K562 (cell line): ENCODE results near the gene ZC3H12C. TPM values are rescaled to one million over a fixed set of nuclear protein-coding genes. Genes with fewer than 3 reads are reported as not detected.

ENCODE experiments used
- AFF4 ChIP-seq: sonication (generic); formaldehyde crosslinking; IDR thresholded peaks from 2 replicates; pipeline ENCODE4 v1.8.0; 2023; ENCODE audit warnings: mild to moderate bottlenecking, missing genetic modification reagents
- CEBPB ChIP-seq: fragments of 450-650 bp; IDR thresholded peaks from 2 replicates; pipeline ENCODE4 v1.6.1; 2016; ENCODE audit warnings: missing genetic modification characterization, missing compliant biosample characterization
- CEBPG ChIP-seq, 3 experiments: fragments of 200-800 bp in 1 of 3; sonication (Bioruptor generic) in 1 of 3; sonication (generic) in 1 of 3; formaldehyde crosslinking in 1 of 3; IDR thresholded peaks in 2 of 3; conservative IDR thresholded peaks in 1 of 3; 2 replicates each; pipeline versions ENCODE4 v1.6.1 to v1.8.0; 2016 to 2022; ENCODE audit warnings: missing compliant biosample characterization in 2 of 3, missing genetic modification characterization in 2 of 3, mild to moderate bottlenecking in 1 of 3, missing genetic modification reagents in 1 of 3
- CREB3L1 ChIP-seq: fragments of 450-650 bp; IDR thresholded peaks from 2 replicates; pipeline ENCODE4 v1.6.1; 2014; ENCODE audit warnings: low read depth, mild to moderate bottlenecking, moderate library complexity, borderline replicate concordance
- CXXC5 ChIP-seq: fragments of 250-450 bp; sonication (Bioruptor Pico); IDR thresholded peaks from 2 replicates; pipeline ENCODE4 v1.8.0; 2022; ENCODE audit warnings: inconsistent platforms, mild to moderate bottlenecking, moderate library complexity
- HOXB6 ChIP-seq: fragments of 250-450 bp; sonication (Bioruptor Pico); IDR thresholded peaks from 2 replicates; pipeline ENCODE4 v1.5.1; 2022; ENCODE audit warnings: mild to moderate bottlenecking, borderline replicate concordance
- KHSRP ChIP-seq: fragments of 450-650 bp; IDR thresholded peaks from 2 replicates; pipeline ENCODE4 v1.6.1; 2017
- KLF16 ChIP-seq: IDR thresholded peaks from 2 replicates; pipeline ENCODE4 v1.6.1; 2016; ENCODE audit warnings: antibody characterized with exemption
- MBD2 ChIP-seq: sonication (generic); IDR thresholded peaks from 2 replicates; pipeline ENCODE4 v1.6.1; 2016; ENCODE audit warnings: low read depth, borderline replicate concordance
- NCOA2 ChIP-seq, 2 experiments: fragments of 450-650 bp; IDR thresholded peaks; 2 replicates each; pipeline ENCODE4 v1.6.1; 2018; ENCODE audit warnings: mild to moderate bottlenecking in 2 of 2, moderate library complexity in 1 of 2; ENCODE audit not compliant: partially characterized antibody in 2 of 2
- NR3C1 ChIP-seq: sonication (generic); formaldehyde crosslinking; IDR thresholded peaks from 2 replicates; pipeline ENCODE4 v1.8.1; 2022; ENCODE audit warnings: missing genetic modification reagents
- POLR2G ChIP-seq: fragments of 200-400 bp; formaldehyde crosslinking; IDR thresholded peaks from 2 replicates; pipeline ENCODE4 v1.6.1; 2017; ENCODE audit warnings: low read depth, mild to moderate bottlenecking, antibody characterized with exemption, low read length, moderate library complexity
- RBFOX2 ChIP-seq: fragments of 200-400 bp; formaldehyde crosslinking; IDR thresholded peaks from 2 replicates; pipeline ENCODE4 v1.6.1; 2017; ENCODE audit warnings: low read depth, mild to moderate bottlenecking, low read length, moderate library complexity
- RBM34 ChIP-seq: fragments of 200-400 bp; formaldehyde crosslinking; IDR thresholded peaks from 2 replicates; pipeline ENCODE4 v1.6.1; 2018; ENCODE audit warnings: low read length, borderline replicate concordance; ENCODE audit not compliant: insufficient read depth
- ZBTB7A ChIP-seq: IDR thresholded peaks from 2 replicates; pipeline ENCODE4 v1.6.1; 2011; ENCODE audit warnings: low read depth, mild to moderate bottlenecking, low read length, moderate library complexity, borderline replicate concordance; ENCODE audit not compliant: control insufficient read depth
- ZNF282 ChIP-seq: sonication (generic); formaldehyde crosslinking; IDR thresholded peaks from 2 replicates; pipeline ENCODE4 v1.8.1; 2023; ENCODE audit warnings: missing genetic modification reagents
- ZNF778 ChIP-seq: fragments of 450-650 bp; formaldehyde crosslinking; IDR thresholded peaks from 2 replicates; pipeline ENCODE4 v1.4.0; 2020; ENCODE audit warnings: mild to moderate bottlenecking, moderate library complexity
- polyA plus RNA-seq, 8 experiments: library from polyadenylated mRNA; depleted of rRNA in 4 of 8; stranded (reverse) in 5 of 8; unstranded in 3 of 8; fragments of >200 nt; fragmentation: Nextera tagmentation in 2 of 8; fragmentation: Illumina TruSeq in 1 of 8; extraction: Ambion mirVana in 2 of 8; extraction: Trizol in 1 of 8; gene quantifications; 2 replicates each; pipeline versions ENCODE4 v1.2.1 to v1.2.3, GENCODE V29; 2011 to 2014; ENCODE audit warnings: inconsistent platforms in 1 of 8, missing spikeins in 1 of 8
- total RNA-seq, 7 experiments: library from RNA; depleted of rRNA in 6 of 7; stranded (reverse); fragments of >200 nt in 6 of 7; fragmentation: Illumina TruSeq in 2 of 7; extraction: Trizol in 2 of 7; gene quantifications; 2 replicates each; pipeline versions ENCODE4 v1.2.1 to v1.2.3, GENCODE V29; 2011 to 2021; ENCODE audit warnings: low replicate concordance in 1 of 7
- TF ChIP-seq, protein P1 (sequence below), 2 experiments: fragments of 200-800 bp in 1 of 2; sonication (Bioruptor generic) in 1 of 2; sonication (generic) in 1 of 2; formaldehyde crosslinking in 1 of 2; IDR thresholded peaks in 1 of 2; conservative IDR thresholded peaks in 1 of 2; 2 replicates each; pipeline versions ENCODE4 v1.5.0 to v1.6.1; 2016 to 2020; ENCODE audit warnings: missing compliant biosample characterization in 1 of 2, missing genetic modification characterization in 1 of 2, missing genetic modification reagents in 1 of 2
- TF ChIP-seq, protein P2 (sequence below): fragments of 250-450 bp; sonication (Bioruptor Pico); IDR thresholded peaks from 2 replicates; pipeline ENCODE4 v1.8.0; 2022; ENCODE audit warnings: moderate library complexity, mild to moderate bottlenecking, inconsistent platforms

ZC3H12C gene
- total and polyA plus RNA-seq, 9 of the 15 experiments (the other 6 are each of a cell fraction or from before 2014, with no cell fraction given): 0.56 to 5.9 (median 3.3) TPM

DNA sequence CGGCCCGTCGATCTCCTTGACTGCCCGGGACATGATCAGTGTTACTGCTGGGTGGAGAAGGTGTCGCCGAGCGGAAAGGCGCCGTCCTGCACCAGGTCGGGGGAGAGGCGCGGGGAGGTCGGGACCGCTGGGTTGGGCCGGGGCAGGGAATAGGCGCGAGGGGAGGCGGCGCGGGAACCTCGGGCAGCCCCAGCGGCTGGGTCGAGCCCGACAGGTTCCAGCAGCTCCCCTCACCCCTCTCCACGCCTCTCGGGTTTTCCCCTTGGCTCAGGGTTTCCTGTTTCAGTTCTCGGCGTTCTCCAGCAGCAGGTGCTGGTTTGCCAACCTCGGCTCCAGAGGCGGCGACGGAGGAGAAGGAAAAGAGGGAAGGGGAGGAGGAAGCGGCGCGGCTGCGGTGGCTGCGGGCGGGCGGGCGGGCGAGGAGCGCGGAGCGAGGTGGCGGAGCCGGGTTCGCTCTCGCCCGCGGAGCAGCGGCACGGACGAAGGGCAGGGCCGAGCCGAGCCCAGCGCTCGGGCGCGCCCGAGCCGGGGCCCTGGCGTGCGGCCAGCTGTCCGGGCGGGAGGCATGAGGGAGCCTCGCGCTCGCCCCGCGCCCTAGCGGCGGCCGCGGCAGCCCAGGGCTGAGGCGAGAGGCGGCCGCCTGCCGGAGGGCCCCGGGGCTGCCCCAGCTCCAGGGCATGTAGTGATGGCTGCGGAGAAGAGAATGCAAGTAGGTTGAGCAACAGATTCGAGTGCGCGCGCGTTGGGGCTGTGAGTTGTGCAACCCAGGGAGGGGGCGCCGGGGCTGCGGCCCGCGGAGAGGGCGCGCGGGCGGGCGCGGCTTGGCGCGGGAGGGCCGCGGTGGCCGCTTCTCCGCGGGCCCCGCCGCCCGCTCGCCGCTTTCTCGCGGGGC, at the start of gene ZC3H12C (continued):
- TF ChIP-seq, protein P1, sequence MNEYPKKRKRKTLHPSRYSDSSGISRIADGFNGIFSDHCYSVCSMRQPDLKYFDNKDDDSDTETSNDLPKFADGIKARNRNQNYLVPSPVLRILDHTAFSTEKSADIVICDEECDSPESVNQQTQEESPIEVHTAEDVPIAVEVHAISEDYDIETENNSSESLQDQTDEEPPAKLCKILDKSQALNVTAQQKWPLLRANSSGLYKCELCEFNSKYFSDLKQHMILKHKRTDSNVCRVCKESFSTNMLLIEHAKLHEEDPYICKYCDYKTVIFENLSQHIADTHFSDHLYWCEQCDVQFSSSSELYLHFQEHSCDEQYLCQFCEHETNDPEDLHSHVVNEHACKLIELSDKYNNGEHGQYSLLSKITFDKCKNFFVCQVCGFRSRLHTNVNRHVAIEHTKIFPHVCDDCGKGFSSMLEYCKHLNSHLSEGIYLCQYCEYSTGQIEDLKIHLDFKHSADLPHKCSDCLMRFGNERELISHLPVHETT (CRISPR knock-in tag; conservative IDR thresholded peaks at IDR 0.05 in 1 of 2, IDR thresholded peaks at IDR 0.05 in 1 of 2): peak in 1 of 2 experiments; percentile 31; a peak in 1 of 4 replicates
- TF ChIP-seq RBFOX2: peak; percentile 69
- TF ChIP-seq CREB3L1: peak; percentile 38; the same call in 1 of the 2 replicates
- TF ChIP-seq ZNF778: no peak
- TF ChIP-seq, protein P2, sequence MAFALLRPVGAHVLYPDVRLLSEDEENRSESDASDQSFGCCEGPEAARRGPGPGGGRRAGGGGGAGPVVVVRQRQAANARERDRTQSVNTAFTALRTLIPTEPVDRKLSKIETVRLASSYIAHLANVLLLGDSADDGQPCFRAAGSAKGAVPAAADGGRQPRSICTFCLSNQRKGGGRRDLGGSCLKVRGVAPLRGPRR (CRISPR knock-in tag): no peak
- no peak for TF ChIP-seq NCOA2 (IDR thresholded peaks at IDR 0.05; ENCODE audit: partially characterized antibody in 2 of 2)
- TF ChIP-seq CEBPB (tag): 0 out of 2 replicates have a peak, but pooled peaks have one; percentile 14
- peak; percentile 64 for TF ChIP-seq POLR2G
- TF ChIP-seq NR3C1 (CRISPR knock-in tag): no peak
- peak; percentile 61; the same call in 1 of the 2 replicates for TF ChIP-seq AFF4 (CRISPR knock-in tag)
- TF ChIP-seq CXXC5 (CRISPR knock-in tag): peak; percentile 80
- 0 out of 2 replicates have a peak, but pooled peaks have one; percentile 17 for TF ChIP-seq CEBPG (CRISPR knock-in tag; IDR thresholded peaks at IDR 0.05)
- TF ChIP-seq CEBPG (tag; conservative IDR thresholded peaks at IDR 0.05 in 1 of 2, IDR thresholded peaks at IDR 0.05 in 1 of 2): peak; percentile 84 to 92
- no peak for TF ChIP-seq RBM34
- no peak for TF ChIP-seq HOXB6
- TF ChIP-seq KLF16: no peak
- TF ChIP-seq ZNF282 (CRISPR knock-in tag): no peak
- TF ChIP-seq MBD2: no peak
- TF ChIP-seq KHSRP: no peak
- no peak; the same call in 1 of the 2 replicates for TF ChIP-seq ZBTB7A
